Measurements from ENCODE around the gene GARIN5B. TPM values are rescaled to one million over a fixed set of nuclear protein-coding genes. Genes with fewer than 3 reads are reported as not detected.

The GARIN5B gene
- total RNA-seq, 1 donor from 2014 or later = not detected

DNA sequence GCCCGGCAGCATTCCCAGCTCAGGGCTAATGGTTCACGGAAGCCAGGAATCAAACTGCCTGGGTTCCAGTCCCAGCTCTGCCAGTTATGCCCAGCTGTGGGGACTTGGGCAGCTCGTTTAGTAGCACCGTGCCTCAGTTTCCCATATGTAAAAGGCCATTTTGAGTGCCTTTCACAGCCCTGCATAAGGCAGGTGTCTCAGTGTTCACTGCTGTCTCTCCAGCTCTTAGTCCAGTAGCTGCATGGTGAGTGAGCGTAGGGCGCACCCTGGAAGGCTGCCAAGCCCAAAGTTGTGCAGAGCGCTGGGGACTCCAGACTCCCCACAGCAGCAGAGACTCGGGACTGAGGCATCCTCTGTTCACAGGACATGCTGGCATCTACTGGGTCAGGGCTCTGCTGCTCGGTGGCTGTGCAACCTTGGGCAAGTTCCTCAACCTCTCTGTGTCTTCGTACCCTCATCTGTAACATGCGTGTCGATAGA, 28.2 kb upstream of the GARIN5B start:
- Histone ChIP-seq H3K4me1 (peaks cover 48% of the 10 kb centered on the region), H3K36me3 (peaks cover 50% of the 10 kb centered on the region), H3K4me3 (no peak overlapping the region), H3K27me3 (ENCODE audit: low read depth) (no peaks in the 10 kb centered on the region), H3K27ac (replicated peaks) (no peak overlapping the region), H3K9me3 (replicated peaks) (no peaks in the 10 kb centered on the region)
- TF ChIP-seq, protein P1, sequence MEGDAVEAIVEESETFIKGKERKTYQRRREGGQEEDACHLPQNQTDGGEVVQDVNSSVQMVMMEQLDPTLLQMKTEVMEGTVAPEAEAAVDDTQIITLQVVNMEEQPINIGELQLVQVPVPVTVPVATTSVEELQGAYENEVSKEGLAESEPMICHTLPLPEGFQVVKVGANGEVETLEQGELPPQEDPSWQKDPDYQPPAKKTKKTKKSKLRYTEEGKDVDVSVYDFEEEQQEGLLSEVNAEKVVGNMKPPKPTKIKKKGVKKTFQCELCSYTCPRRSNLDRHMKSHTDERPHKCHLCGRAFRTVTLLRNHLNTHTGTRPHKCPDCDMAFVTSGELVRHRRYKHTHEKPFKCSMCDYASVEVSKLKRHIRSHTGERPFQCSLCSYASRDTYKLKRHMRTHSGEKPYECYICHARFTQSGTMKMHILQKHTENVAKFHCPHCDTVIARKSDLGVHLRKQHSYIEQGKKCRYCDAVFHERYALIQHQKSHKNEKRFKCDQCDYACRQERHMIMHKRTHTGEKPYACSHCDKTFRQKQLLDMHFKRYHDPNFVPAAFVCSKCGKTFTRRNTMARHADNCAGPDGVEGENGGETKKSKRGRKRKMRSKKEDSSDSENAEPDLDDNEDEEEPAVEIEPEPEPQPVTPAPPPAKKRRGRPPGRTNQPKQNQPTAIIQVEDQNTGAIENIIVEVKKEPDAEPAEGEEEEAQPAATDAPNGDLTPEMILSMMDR (IDR thresholded peaks at IDR 0.05; ENCODE audit: borderline replicate concordance) = no peak
- DNase-seq = no peak
- intact Hi-C loops (cut with micrococcal nuclease) = no loop called here

DNA sequence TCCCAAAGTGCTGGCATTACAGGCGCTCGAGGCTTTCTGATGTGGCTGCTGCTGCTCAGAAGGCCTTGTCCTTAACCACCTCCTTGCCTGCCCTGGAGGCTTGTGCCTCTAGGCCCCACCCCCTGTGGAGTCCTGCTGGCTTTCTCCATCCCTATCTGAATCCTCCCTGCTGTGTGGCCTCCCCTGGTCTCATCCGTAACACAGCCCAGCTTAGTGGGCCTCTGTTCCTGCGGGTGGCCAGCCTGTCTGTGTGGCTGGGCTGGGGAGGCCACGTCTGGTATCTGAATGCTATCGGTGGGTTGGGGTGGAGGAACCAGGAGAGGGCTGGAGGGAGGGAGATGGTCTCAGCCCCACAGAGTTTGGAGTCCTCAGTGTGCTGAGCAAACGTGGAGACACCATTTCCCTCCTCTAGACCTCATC, 27.4 kb upstream of the GARIN5B start:
- TF ChIP-seq, protein P1 (IDR thresholded peaks at IDR 0.05; ENCODE audit: borderline replicate concordance) = no peak
- peaks cover 53% of the 10 kb centered on the region for H3K4me1 ChIP-seq
- peaks cover 50% of the 10 kb centered on the region for H3K36me3 ChIP-seq
- DNase-seq = no peak
- H3K9me3 ChIP-seq (replicated peaks) = no peaks in the 10 kb centered on the region
- no peak overlapping the region for H3K27ac ChIP-seq (replicated peaks)
- no peaks in the 10 kb centered on the region for H3K27me3 ChIP-seq (ENCODE audit: low read depth)
- no peak overlapping the region for H3K4me3 ChIP-seq
- intact Hi-C loops (cut with micrococcal nuclease) = no loop called here

DNA sequence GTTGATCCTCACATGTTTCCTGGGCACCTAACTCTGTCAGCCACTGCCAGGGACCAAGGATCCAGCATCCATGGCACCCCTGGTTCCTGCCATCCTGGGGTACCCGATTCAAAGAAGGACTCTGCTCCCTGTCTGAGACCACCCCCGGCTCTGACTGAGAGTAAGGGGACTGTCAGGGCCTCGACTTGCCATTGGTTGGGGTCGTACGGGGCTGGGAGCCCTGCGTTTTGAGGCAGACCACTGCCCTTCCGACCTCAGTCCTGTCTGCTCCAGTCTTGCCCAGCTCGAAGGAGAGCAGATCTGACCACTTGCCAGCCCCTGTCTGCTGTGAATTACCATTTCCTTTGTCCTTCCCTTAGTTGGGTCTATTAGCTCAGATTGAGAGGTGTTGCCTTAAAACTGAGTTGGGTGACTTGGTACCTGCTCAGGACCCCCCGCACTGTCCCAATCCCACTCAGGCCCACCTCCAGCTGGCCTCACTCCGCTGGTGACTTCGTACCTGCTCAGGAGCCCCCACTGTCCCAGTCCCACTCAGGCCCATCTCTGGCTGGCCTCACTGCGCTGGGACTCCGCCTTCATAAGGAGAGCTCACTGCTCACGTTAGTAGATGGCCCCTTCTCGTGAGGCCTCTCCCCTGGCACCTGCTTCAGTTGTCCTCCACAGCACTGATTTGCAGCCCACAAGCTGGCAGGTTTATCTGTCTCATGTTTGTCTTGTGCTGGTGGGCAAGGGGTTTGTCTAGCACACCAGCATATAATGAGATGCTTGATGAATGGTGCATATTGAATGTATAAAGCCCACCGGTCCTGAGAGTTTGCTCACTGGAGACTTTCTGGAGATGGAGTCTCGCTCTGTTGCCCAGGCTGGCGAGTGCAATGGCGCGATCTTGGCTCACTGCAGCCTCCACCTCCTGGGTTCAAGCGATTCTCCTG, 26.6 kb upstream of the GARIN5B start:
- Histone ChIP-seq H3K27me3 (ENCODE audit: low read depth) (no peaks in the 10 kb centered on the region), H3K36me3 (peaks cover 50% of the 10 kb centered on the region), H3K4me3 (no peak overlapping the region), H3K9me3 (replicated peaks) (no peaks in the 10 kb centered on the region), H3K4me1 (peaks cover 58% of the 10 kb centered on the region), H3K27ac (replicated peaks) (no peak overlapping the region)
- TF ChIP-seq, protein P1 (IDR thresholded peaks at IDR 0.05; ENCODE audit: borderline replicate concordance) = no peak
- intact Hi-C loops (cut with micrococcal nuclease) = no loop called here
- DNase-seq = no peak

DNA sequence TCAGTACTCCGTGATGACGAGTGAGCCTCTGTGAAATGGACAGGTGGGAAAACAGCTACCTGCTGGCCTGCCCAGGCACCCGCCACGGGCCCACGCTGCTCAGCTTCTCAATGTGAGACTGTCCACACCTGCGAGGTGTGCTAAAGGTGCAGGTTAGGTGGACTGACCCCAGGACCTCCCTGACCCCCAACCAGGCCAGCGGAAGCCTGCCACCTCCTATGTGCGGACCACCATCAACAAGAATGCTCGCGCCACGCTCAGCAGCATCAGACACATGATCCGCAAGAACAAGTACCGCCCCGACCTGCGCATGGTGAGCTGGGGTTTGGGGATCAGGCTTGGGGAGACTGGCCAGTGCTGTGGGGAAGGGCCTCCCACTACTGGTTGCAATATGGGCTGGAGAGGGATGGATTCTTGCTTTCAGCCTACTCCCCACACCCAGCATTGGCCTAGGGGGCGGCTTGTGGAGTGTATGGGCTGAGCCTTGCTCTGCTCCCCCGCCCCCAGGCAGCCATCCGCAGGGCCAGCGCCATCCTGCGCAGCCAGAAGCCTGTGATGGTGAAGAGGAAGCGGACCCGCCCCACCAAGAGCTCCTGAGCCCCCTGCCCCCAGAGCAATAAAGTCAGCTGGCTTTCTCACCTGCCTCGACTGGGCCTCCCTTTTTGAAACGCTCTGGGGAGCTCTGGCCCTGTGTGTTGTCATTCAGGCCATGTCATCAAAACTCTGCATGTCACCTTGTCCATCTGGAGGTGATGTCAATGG, 24.9 kb upstream of the GARIN5B start:
- peaks cover 70% of the 10 kb centered on the region for H3K4me1 ChIP-seq
- peaks cover 50% of the 10 kb centered on the region for H3K36me3 ChIP-seq
- no peaks in the 10 kb centered on the region for H3K9me3 ChIP-seq (replicated peaks)
- no peak for DNase-seq
- H3K4me3 ChIP-seq = peak overlapping the region; percentile 85
- TF ChIP-seq, protein P1 (IDR thresholded peaks at IDR 0.05; ENCODE audit: borderline replicate concordance) = no peak
- H3K27ac ChIP-seq (replicated peaks) = no peak overlapping the region
- intact Hi-C loops (cut with micrococcal nuclease) = no loop called here
- no peaks in the 10 kb centered on the region for H3K27me3 ChIP-seq (ENCODE audit: low read depth)

DNA sequence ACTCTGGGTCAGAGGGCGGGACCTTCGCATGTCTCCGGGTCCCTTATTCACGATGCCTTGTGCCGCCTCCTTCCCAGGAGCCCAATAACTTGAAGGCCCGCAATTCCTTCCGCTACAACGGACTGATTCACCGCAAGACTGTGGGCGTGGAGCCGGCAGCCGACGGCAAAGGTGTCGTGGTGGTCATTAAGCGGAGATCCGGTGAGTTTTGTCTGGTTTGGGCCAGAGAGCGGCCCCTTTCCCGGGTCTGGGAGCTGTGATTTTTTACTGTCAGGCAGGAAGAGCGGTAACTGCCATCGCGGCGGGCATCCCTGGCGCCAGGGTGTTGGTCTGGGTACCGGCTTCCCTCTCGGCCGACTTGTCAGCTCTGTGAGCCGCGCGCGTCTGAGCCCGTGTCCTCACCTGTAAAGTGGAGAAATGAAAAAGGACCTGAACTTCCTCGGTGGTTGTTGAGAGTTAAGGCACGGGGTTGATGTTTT, 23.5 kb upstream of the GARIN5B start:
- peak overlapping the region; percentile 95 for H3K27ac ChIP-seq (replicated peaks)
- H3K9me3 ChIP-seq (replicated peaks) = no peaks in the 10 kb centered on the region
- intact Hi-C loops (cut with micrococcal nuclease) = no loop called here
- H3K4me3 ChIP-seq = peak overlapping the region; percentile 85
- DNase-seq = no peak
- peaks cover 71% of the 10 kb centered on the region for H3K4me1 ChIP-seq
- H3K27me3 ChIP-seq (ENCODE audit: low read depth) = no peaks in the 10 kb centered on the region
- peaks cover 43% of the 10 kb centered on the region for H3K36me3 ChIP-seq
- TF ChIP-seq, protein P1 (IDR thresholded peaks at IDR 0.05; ENCODE audit: borderline replicate concordance) = no peak

Measured in left ventricle myocardium inferior (tissue), 1 donor.